Measurements from ENCODE around the gene PNMA8B. TPM values are rescaled to one million over a fixed set of nuclear protein-coding genes. Genes with fewer than 3 reads are reported as not detected.
"Not testable (repeated sequence)": the region's sequence is repeated elsewhere in the genome, so short reads cannot be mapped to it uniquely, and the experiment has no call there.

The PNMA8B gene
- total RNA-seq, 4 donors from 2014 or later: 0.93 to 3.0 (median 1.7) TPM

GRCh38 chr19:46533078-46533620 lies 37.5 kb upstream of the PNMA8B start:
- TF ChIP-seq, protein P1, sequence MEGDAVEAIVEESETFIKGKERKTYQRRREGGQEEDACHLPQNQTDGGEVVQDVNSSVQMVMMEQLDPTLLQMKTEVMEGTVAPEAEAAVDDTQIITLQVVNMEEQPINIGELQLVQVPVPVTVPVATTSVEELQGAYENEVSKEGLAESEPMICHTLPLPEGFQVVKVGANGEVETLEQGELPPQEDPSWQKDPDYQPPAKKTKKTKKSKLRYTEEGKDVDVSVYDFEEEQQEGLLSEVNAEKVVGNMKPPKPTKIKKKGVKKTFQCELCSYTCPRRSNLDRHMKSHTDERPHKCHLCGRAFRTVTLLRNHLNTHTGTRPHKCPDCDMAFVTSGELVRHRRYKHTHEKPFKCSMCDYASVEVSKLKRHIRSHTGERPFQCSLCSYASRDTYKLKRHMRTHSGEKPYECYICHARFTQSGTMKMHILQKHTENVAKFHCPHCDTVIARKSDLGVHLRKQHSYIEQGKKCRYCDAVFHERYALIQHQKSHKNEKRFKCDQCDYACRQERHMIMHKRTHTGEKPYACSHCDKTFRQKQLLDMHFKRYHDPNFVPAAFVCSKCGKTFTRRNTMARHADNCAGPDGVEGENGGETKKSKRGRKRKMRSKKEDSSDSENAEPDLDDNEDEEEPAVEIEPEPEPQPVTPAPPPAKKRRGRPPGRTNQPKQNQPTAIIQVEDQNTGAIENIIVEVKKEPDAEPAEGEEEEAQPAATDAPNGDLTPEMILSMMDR (IDR thresholded peaks at IDR 0.05): no peak
- ATAC-seq (ENCODE audit: low FRiP score): no peak

GRCh38 chr19:46530636-46531035 lies 35.0 kb upstream of the PNMA8B start:
- TF ChIP-seq, protein P1 (IDR thresholded peaks at IDR 0.05): no peak
- ATAC-seq (ENCODE audit: low FRiP score): no peak
- no peak for DNase-seq (ENCODE audit: low spot score)

More at GRCh38 chr19:46533078-46533620, 37.5 kb upstream of the PNMA8B start:
- DNase-seq (ENCODE audit: low spot score): no peak

DNA sequence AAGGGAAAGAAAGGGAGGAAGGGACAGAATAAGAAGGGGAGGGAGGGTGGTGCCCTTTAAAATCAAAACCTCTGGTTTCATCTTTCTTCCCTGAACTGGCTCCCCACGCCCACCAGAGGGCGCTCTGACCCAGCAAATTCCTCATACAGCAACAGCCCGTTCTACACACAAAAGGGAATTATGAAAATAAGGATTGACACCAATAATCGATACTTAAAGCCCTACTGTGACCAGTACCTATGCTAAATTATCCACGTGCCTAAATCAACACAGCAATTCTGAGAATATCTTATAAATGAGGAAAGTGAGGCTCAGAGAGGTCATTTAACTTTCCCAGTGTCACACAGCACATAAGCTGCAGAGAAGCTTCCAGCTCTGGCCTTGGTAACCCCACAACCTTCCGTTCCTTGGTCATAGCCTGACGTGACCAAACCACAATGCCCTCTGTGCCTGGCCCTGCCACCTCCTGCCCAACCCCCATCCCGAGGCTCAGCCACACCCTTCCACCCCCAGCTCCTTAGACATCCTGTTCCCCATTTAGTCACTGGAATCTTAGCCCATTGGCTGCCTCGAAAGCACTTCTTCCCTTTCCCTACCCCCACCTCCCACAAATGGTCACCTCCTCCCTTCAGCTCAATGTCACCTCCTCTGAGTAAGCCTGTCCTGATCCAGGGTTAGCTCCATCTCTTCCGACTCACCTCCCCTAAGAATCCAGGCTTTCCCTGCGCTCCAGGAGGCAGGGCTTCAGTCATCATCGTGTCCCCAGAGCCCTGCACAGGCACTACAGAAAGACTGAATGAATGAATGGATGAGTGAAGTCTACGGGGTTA lies 34.2 kb upstream of the PNMA8B start:
- TF ChIP-seq, protein P1 (IDR thresholded peaks at IDR 0.05): peak in 2 of 3 donors; percentile 10 to 75
- peak; percentile 49 for DNase-seq (ENCODE audit: low spot score)
- ATAC-seq (ENCODE audit: low FRiP score): no peak

DNA sequence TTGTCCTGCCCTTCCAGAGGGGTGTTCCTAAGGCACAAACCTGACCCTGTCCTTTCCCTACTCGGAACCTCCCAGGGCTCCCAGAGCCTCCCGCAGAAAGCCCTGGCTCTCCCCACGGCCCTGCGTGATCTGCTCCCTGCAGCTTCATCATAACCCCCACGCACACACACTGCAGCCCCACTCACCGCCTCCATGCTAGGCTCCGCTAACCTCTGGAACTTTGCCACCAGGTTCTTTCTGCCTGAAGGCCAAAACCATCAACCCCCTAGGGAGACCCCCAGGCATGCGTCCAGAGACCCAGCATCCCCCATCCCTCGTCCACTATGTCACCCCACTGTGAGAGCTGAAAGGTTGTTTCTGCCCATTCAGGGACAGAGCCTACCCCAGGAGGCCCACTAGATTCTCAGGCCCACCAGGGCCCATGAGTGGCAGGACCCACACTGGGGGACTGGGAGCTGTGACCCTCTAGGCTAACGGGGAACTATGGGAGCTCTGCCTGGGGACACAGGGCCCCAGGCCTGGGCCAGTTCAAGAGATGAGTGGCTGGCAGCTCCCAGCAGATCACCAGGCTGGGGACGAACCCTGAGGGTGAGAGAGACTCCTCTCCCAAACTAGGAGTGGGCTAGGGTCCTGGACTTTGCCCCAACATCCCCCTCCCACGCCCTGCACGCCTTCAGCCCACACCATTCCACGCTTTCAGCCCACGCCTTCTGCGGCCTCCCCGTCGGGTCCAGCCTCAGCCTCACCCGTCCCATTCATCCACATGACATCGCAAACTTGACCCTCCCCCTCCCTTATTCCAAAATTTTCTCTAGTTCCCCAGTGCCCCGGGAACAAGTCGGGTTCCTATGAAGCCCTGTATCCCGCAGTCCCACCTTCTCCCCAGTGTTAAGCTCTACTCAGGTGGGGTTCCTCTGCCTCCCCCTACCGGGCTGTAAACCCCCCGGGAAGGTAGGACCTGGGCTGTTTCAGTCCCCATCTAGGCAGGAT lies 33.2 kb upstream of the PNMA8B start:
- DNase-seq (ENCODE audit: low spot score) (no peak), ATAC-seq (ENCODE audit: low FRiP score) (no peak)
- TF ChIP-seq, protein P1 (IDR thresholded peaks at IDR 0.05): no peak

DNA sequence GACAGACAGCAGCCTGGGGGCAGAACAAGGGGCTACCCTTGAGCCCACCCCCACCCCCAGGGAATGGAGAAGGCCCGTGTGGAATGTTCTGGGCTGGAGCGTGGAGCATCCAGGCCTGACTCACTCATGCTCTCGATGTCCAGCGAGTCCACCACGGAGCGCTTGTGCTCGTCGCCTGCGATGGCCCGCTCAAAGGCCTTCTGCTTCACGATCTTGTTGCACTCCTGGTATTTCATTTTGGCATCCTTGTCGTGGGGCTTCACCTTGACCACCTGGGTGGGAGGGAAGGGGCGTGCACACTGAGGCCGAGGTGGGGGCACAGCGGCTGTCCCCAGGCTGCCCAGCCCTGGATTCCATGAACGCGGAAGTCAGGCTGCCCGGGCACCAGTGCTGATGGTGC lies 31.1 kb upstream of the PNMA8B start:
- not testable (repeated sequence) for DNase-seq (ENCODE audit: low spot score)

GRCh38 chr19:46524308-46524707 lies 28.6 kb upstream of the PNMA8B start:
- no peak for DNase-seq (ENCODE audit: low spot score)
- TF ChIP-seq, protein P1 (IDR thresholded peaks at IDR 0.05): no peak

More for the DNA sequence above, 31.1 kb upstream of the PNMA8B start:
- not testable (repeated sequence) for ATAC-seq (ENCODE audit: low FRiP score)

DNA sequence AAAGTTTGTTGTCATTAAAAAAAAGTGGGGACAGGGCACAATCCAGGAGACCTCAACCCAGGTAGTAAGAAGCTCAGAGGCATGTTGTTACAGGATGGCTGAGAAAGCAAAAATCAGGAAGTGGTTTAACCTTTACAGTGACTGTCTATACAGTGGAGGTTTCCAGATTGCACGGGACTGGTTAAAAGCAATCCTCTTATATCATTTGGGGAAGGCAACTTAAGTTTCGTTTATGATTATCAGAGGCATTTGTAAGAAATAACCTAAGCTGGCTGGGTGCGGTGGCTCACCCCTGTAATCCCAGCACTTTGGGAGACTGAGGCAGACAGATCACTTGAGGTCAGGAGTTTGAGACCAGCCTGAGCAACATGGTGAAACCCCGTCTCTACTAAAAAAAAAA lies 27.3 kb upstream of the PNMA8B start:
- ATAC-seq (ENCODE audit: low FRiP score); DNase-seq (ENCODE audit: low spot score): not testable (repeated sequence)

More at GRCh38 chr19:46524308-46524707, 28.6 kb upstream of the PNMA8B start:
- no peak for ATAC-seq (ENCODE audit: low FRiP score)
